NT2/D1 (cell line): ENCODE data around the gene FBXL14.
"Not testable (repeated sequence)": the region's sequence is repeated elsewhere in the genome, so short reads cannot be mapped to it uniquely, and the experiment has no call there.

Source experiments
- DNase-seq: peaks from one replicate; pipeline ENCODE4 v3.0.0-alpha.2; 2011; ENCODE audit warnings: low read depth, low spot score
- H3K27me3 ChIP-seq: 2 replicates; pipeline ENCODE4 v1.6.0; 2011; ENCODE audit warnings: mild to moderate bottlenecking; ENCODE audit not compliant: insufficient read length, insufficient read depth
- H3K36me3 ChIP-seq: 2 replicates; pipeline ENCODE4 v1.6.1; 2011; ENCODE audit warnings: mild to moderate bottlenecking, low read length, mixed read lengths; ENCODE audit not compliant: insufficient read depth, insufficient read length
- H3K4me1 ChIP-seq: 2 replicates; pipeline ENCODE4 v1.5.1; 2011; ENCODE audit not compliant: insufficient read depth, insufficient read length
- H3K4me3 ChIP-seq: 2 replicates; pipeline ENCODE4 v1.5.1; 2011; ENCODE audit warnings: low read depth; ENCODE audit not compliant: insufficient read length
- H3K9ac ChIP-seq: 2 replicates; pipeline ENCODE4 v1.6.0; 2011; ENCODE audit warnings: low read depth; ENCODE audit not compliant: insufficient read length
- H3K9me3 ChIP-seq: 2 replicates; pipeline ENCODE4 v1.5.1; 2011; ENCODE audit warnings: mild to moderate bottlenecking, low read length; ENCODE audit not compliant: insufficient read depth
- SUZ12 ChIP-seq: IDR thresholded peaks from 2 replicates; pipeline ENCODE4 v1.6.1; 2011; ENCODE audit not compliant: insufficient read length, insufficient read depth; ENCODE audit errors: extremely low read depth
- YY1 ChIP-seq: IDR thresholded peaks from 2 replicates; pipeline ENCODE4 v1.6.1; 2011; ENCODE audit not compliant: insufficient read length, insufficient read depth
- ZNF274 ChIP-seq: IDR thresholded peaks from 2 replicates; pipeline ENCODE4 v1.6.1; 2011; ENCODE audit warnings: mild to moderate bottlenecking, low read depth, low read length

The FBXL14 gene

GRCh38 chr12:1560704-1561103, 33.7 kb downstream of the FBXL14 start:
- no peaks in the 10 kb centered on the region for H3K36me3 ChIP-seq
- no peak overlapping the region for H3K9ac ChIP-seq
- H3K4me1 ChIP-seq: peaks cover 3% of the 10 kb centered on the region
- TF ChIP-seq ZNF274 (no peak), YY1 (no peak), SUZ12 (no peak)
- no peak overlapping the region for H3K4me3 ChIP-seq
- DNase-seq: no peak
- no peaks in the 10 kb centered on the region for H3K27me3 ChIP-seq
- no peaks in the 10 kb centered on the region for H3K9me3 ChIP-seq

GRCh38 chr12:1559676-1560091, 34.7 kb downstream of the FBXL14 start:
- Histone ChIP-seq H3K4me1 (peaks cover 3% of the 10 kb centered on the region), H3K27me3 (no peaks in the 10 kb centered on the region), H3K4me3 (no peak overlapping the region), H3K36me3 (no peaks in the 10 kb centered on the region), H3K9ac (no peak overlapping the region), H3K9me3 (no peaks in the 10 kb centered on the region)
- TF ChIP-seq SUZ12: no peak
- TF ChIP-seq ZNF274: no peak
- TF ChIP-seq YY1: no peak
- no peak for DNase-seq

- H3K27me3 ChIP-seq, H3K36me3 ChIP-seq, H3K4me3 ChIP-seq, DNase-seq, H3K9me3 ChIP-seq, H3K9ac ChIP-seq, H3K4me1 ChIP-seq: not testable (repeated sequence)
Observed at GRCh38 chr12:1558108-1558507, 36.3 kb downstream of the FBXL14 start.

GRCh38 chr12:1553987-1554982, 40.1 kb downstream of the FBXL14 start:
- peaks cover 5% of the 10 kb centered on the region for H3K4me1 ChIP-seq
- no peak for DNase-seq
- peaks cover 25% of the 10 kb centered on the region for H3K9me3 ChIP-seq
- no peaks in the 10 kb centered on the region for H3K27me3 ChIP-seq
- no peak overlapping the region for H3K9ac ChIP-seq
- H3K36me3 ChIP-seq: no peaks in the 10 kb centered on the region
- no peak for TF ChIP-seq YY1
- TF ChIP-seq SUZ12: no peak
- TF ChIP-seq ZNF274: no peak
- H3K4me3 ChIP-seq: no peak overlapping the region

- no peaks in the 10 kb centered on the region for H3K36me3 ChIP-seq
- no peaks in the 10 kb centered on the region for H3K27me3 ChIP-seq
- H3K9me3 ChIP-seq: peaks cover 25% of the 10 kb centered on the region
Observed at GRCh38 chr12:1553536-1553935, 40.8 kb downstream of the FBXL14 start.

GRCh38 chr12:1552911-1553491, 41.4 kb downstream of the FBXL14 start:
- TF ChIP-seq ZNF274 (no peak), SUZ12 (no peak), YY1 (no peak)
- H3K9ac ChIP-seq: no peak overlapping the region

More at GRCh38 chr12:1553536-1553935, 40.8 kb downstream of the FBXL14 start:
- Histone ChIP-seq H3K4me1 (peaks cover 5% of the 10 kb centered on the region), H3K9ac (no peak overlapping the region), H3K4me3 (no peak overlapping the region)
- TF ChIP-seq SUZ12 (no peak), YY1 (no peak), ZNF274 (no peak)
- DNase-seq: no peak

GRCh38 chr12:1552171-1552570, 42.2 kb downstream of the FBXL14 start:
- no peak overlapping the region for H3K4me3 ChIP-seq
- no peaks in the 10 kb centered on the region for H3K27me3 ChIP-seq
- H3K9ac ChIP-seq: no peak overlapping the region
- no peaks in the 10 kb centered on the region for H3K36me3 ChIP-seq
- peaks cover 7% of the 10 kb centered on the region for H3K4me1 ChIP-seq
- no peak for DNase-seq
- TF ChIP-seq ZNF274 (no peak), YY1 (no peak), SUZ12 (no peak)
- peaks cover 25% of the 10 kb centered on the region for H3K9me3 ChIP-seq

More at GRCh38 chr12:1552911-1553491, 41.4 kb downstream of the FBXL14 start:
- Histone ChIP-seq H3K27me3 (no peaks in the 10 kb centered on the region), H3K36me3 (no peaks in the 10 kb centered on the region), H3K9me3 (peaks cover 25% of the 10 kb centered on the region), H3K4me3 (no peak overlapping the region), H3K4me1 (peaks cover 5% of the 10 kb centered on the region)
- DNase-seq: no peak
